Ovary (tissue), 3 donors: ENCODE measurements around the gene MAML1.

Source experiments
- CTCF ChIP-seq, 3 donors: fragments of 450-650 bp in 2 of 3; fragments of 200-600 bp in 1 of 3; IDR thresholded peaks; one replicate each; pipeline versions ENCODE4 v1.5.1 to v1.8.0; 2016 to 2022; ENCODE audit warnings: antibody characterized with exemption in 3 of 3, mild to moderate bottlenecking in 1 of 3
- POLR2A ChIP-seq: fragments of 450-650 bp; IDR thresholded peaks from one replicate; pipeline ENCODE4 v1.6.1; 2017; ENCODE audit warnings: antibody characterized with exemption, mild to moderate bottlenecking, moderate library complexity
- donor health status: DM: no; HTN: no; CAD: no.

DNA sequence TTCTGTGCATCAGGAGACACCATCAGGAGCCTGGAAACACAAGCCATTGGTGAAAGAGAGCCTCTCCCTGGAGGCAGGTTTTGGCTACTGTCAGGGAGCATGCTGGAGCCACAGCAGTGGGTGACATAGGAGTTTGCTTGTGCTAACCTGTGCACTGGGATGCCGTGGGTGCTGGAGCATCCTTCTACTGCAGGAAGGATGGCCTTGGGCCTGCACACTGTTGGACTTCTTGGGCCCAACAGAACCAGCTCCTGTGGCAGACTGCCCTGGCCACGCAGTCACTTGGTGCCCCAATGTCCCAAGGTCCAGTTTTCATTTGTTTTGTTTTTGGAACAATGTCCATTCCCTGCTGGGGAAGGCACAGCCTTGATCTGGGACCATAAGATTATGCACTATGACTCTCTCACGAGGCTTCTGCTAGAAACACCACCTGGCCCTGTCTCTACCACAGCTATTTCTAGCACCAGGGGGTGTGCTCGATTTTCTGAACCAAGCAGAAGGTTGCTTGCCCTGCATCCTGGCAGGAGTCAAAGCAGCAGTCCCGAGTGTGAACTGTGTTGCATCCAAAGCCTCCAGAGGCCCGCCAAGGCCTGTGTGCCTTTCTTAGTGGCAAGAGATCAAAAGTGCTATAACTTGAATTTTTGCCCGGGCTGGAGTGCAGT lies 55.7 kb downstream of the MAML1 start:
- TF ChIP-seq POLR2A (no peak), CTCF (IDR thresholded peaks at IDR 0.05) (no peak)
